Neural cell (in vitro differentiated cells): Measurements from ENCODE around the gene TRAM2. TPM values are rescaled to one million over a fixed set of nuclear protein-coding genes. Genes with fewer than 3 reads are reported as not detected.

ENCODE experiments used
- H2AFZ ChIP-seq: fragments of 200-600, 300-800 bp; sonication (generic), shearing (Covaris generic); 2 replicates; pipeline ENCODE4 v1.6.0; 2014; ENCODE audit warnings: low read depth, mild to moderate bottlenecking, antibody characterized with exemption, low read length, moderate library complexity
- H3F3A ChIP-seq: fragments of 200-600 bp; shearing (Covaris generic); 2 replicates; pipeline ENCODE4 v1.6.1; 2016; ENCODE audit warnings: mild to moderate bottlenecking, moderate library complexity, mixed read lengths, antibody characterized with exemption, low read length; ENCODE audit not compliant: insufficient read depth, poor library complexity, severe bottlenecking
- H3K27ac ChIP-seq: fragments of 200-600, 300-800 bp; sonication (generic), shearing (Covaris generic); 2 replicates; pipeline ENCODE4 v1.5.1; 2014; ENCODE audit warnings: mild to moderate bottlenecking, low read length, moderate library complexity
- H3K27me3 ChIP-seq: fragments of 300-800, 200-600 bp; sonication (generic), shearing (Covaris generic); 2 replicates; pipeline ENCODE4 v1.6.0; 2014; ENCODE audit warnings: mild to moderate bottlenecking, low read depth, low read length, moderate library complexity; ENCODE audit not compliant: insufficient read depth
- H3K36me3 ChIP-seq: fragments of 300-800, 200-600 bp; sonication (generic), shearing (Covaris generic); 2 replicates; pipeline ENCODE4 v1.5.1; 2014; ENCODE audit warnings: mild to moderate bottlenecking, antibody characterized with exemption, low read length, moderate library complexity; ENCODE audit not compliant: insufficient read depth
- H3K4me2 ChIP-seq: fragments of 300-800, 200-600 bp; sonication (generic), shearing (Covaris generic); 2 replicates; pipeline ENCODE4 v1.6.0; 2014; ENCODE audit warnings: mild to moderate bottlenecking, low read length
- H3K4me3 ChIP-seq: fragments of 300-800, 200-600 bp; sonication (generic), shearing (Covaris generic); 2 replicates; pipeline ENCODE4 v1.5.1; 2014; ENCODE audit warnings: mild to moderate bottlenecking, low read length, moderate library complexity
- H3K79me2 ChIP-seq: fragments of 200-600 bp; shearing (Covaris generic); replicated peaks from 2 replicates; pipeline ENCODE4 v1.6.0; 2014; ENCODE audit warnings: mild to moderate bottlenecking, low read length, moderate library complexity; ENCODE audit not compliant: insufficient read depth
- H3K9ac ChIP-seq: fragments of 300-800, 200-600 bp; sonication (generic), shearing (Covaris generic); 2 replicates; pipeline ENCODE4 v1.6.1; 2016; ENCODE audit warnings: mild to moderate bottlenecking, low read length, mixed read lengths
- H3K9me2 ChIP-seq: fragments of 200-600 bp; shearing (Covaris generic); 2 replicates; pipeline ENCODE4 v1.6.1; 2016; ENCODE audit warnings: mild to moderate bottlenecking, low read length, mixed read lengths; ENCODE audit not compliant: insufficient read depth
- H3K9me3 ChIP-seq: fragments of 200-600, 300-800 bp; sonication (generic), shearing (Covaris generic); 2 replicates; pipeline ENCODE4 v1.6.1; 2016; ENCODE audit warnings: mild to moderate bottlenecking, mixed run types, low read length, moderate library complexity, mixed read lengths
- H4K20me1 ChIP-seq: fragments of 200-600 bp; shearing (Covaris generic); 2 replicates; pipeline ENCODE4 v1.6.1; 2016; ENCODE audit warnings: mild to moderate bottlenecking, mixed run types; ENCODE audit not compliant: insufficient read depth
- CTCF ChIP-seq: fragments of 450-650 bp; IDR thresholded peaks from 2 replicates; pipeline ENCODE4 v1.5.1; 2014; ENCODE audit warnings: antibody characterized with exemption, mild to moderate bottlenecking, moderate library complexity; ENCODE audit not compliant: poor library complexity, severe bottlenecking
- EP300 ChIP-seq: fragments of 450-650 bp; conservative IDR thresholded peaks from 2 replicates; pipeline ENCODE4 v1.6.1; 2014; ENCODE audit warnings: antibody characterized with exemption, mild to moderate bottlenecking, moderate library complexity; ENCODE audit not compliant: poor library complexity, severe bottlenecking
- EZH2 ChIP-seq: fragments of 200-600, 300-800 bp; shearing (Covaris generic), sonication (generic); IDR thresholded peaks from 2 replicates; pipeline ENCODE4 v1.6.1; 2014; ENCODE audit warnings: antibody characterized with exemption, low read length, borderline replicate concordance, mild to moderate bottlenecking; ENCODE audit not compliant: insufficient read depth, poor library complexity, severe bottlenecking
- MXI1 ChIP-seq: fragments of 450-650 bp; conservative IDR thresholded peaks from 2 replicates; pipeline ENCODE4 v1.6.1; 2014; ENCODE audit warnings: antibody characterized with exemption, mild to moderate bottlenecking; ENCODE audit not compliant: poor library complexity, severe bottlenecking
- POLR2AphosphoS5 ChIP-seq: IDR thresholded peaks from 2 replicates; pipeline ENCODE4 v1.6.1; 2012
- RAD21 ChIP-seq: fragments of 450-650 bp; conservative IDR thresholded peaks from 2 replicates; pipeline ENCODE4 v1.6.1; 2014; ENCODE audit warnings: antibody characterized with exemption, mild to moderate bottlenecking, moderate library complexity
- REST ChIP-seq: IDR thresholded peaks from 2 replicates; pipeline ENCODE4 v1.6.1; 2012; ENCODE audit warnings: borderline replicate concordance
- SMC3 ChIP-seq: fragments of 450-650 bp; conservative IDR thresholded peaks from 2 replicates; pipeline ENCODE4 v1.6.1; 2014; ENCODE audit warnings: antibody characterized with exemption, mild to moderate bottlenecking, moderate library complexity; ENCODE audit not compliant: poor library complexity
- TAF1 ChIP-seq: IDR thresholded peaks from 2 replicates; pipeline ENCODE4 v1.6.1; 2012; ENCODE audit warnings: low read depth
- polyA minus RNA-seq: library from RNA; depleted of rRNA, polyadenylated mRNA; stranded (reverse); fragments of >200 nt; gene quantifications from 2 replicates; pipeline ENCODE4 v1.2.3, GENCODE V29; 2014
- polyA plus RNA-seq: library from polyadenylated mRNA; depleted of rRNA; stranded (reverse); fragments of >200 nt; gene quantifications from 2 replicates; pipeline ENCODE4 v1.2.3, GENCODE V29; 2014

TRAM2 gene
- polyA plus RNA-seq (0.41 and 0.76 TPM in 2 replicates), polyA minus RNA-seq (0.73 and 1.0 TPM in 2 replicates)

- no peak within 1 kb of the TSS for H3K27ac ChIP-seq
- no peaks in the 10 kb centered on the region for H3K79me2 ChIP-seq
- no peaks in the 10 kb centered on the region for H3K36me3 ChIP-seq
- H3K9ac ChIP-seq, result peak within 1 kb of the TSS; percentile 72
- H3F3A ChIP-seq, result no peaks in the 10 kb centered on the region
- no peak for TF ChIP-seq REST
- no peak for TF ChIP-seq EZH2
- TF ChIP-seq CTCF, result peak; percentile 49
- TF ChIP-seq EP300, result peak; percentile 42
- TF ChIP-seq RAD21, result peak; percentile 19
- no peak for TF ChIP-seq TAF1
- TF ChIP-seq POLR2AphosphoS5, result no peak
- TF ChIP-seq SMC3, result peak; percentile 25
- peak; percentile 57 for TF ChIP-seq MXI1
- no peaks in the 10 kb centered on the region for H4K20me1 ChIP-seq
- peak within 1 kb of the TSS; percentile 59 for H3K4me2 ChIP-seq
- no peaks in the 10 kb centered on the region for H3K27me3 ChIP-seq
- H3K9me3 ChIP-seq, result no peaks in the 10 kb centered on the region
- H3K9me2 ChIP-seq, result no peaks in the 10 kb centered on the region
- peak within 1 kb of the TSS; percentile 76 for H3K4me3 ChIP-seq
- peak within 1 kb of the TSS; percentile 66 for H2AFZ ChIP-seq
Measured at GRCh38 chr6:52577022-52577777, at the start of gene TRAM2. Gene TRAM2 (minus strand): TSS chr6:52577060. CDS start chr6:52576915, 145 bp downstream.

GRCh38 chr6:52622810-52623209 lies 46.0 kb upstream of the TRAM2 start:
- Histone ChIP-seq H3K36me3 (no peaks in the 10 kb centered on the region), H3K79me2 (no peaks in the 10 kb centered on the region), H3K4me3 (no peak overlapping the region), H4K20me1 (no peaks in the 10 kb centered on the region), H3K9me2 (no peaks in the 10 kb centered on the region), H3K27ac (no peak overlapping the region), H3K27me3 (no peaks in the 10 kb centered on the region), H2AFZ (no peak overlapping the region), H3K4me2 (no peak overlapping the region), H3K9ac (no peak overlapping the region), H3F3A (no peaks in the 10 kb centered on the region), H3K9me3 (no peaks in the 10 kb centered on the region)
- TF ChIP-seq RAD21, result no peak
- TF ChIP-seq REST, result no peak
